ENCODE measurements around the gene SIL1.

SIL1 gene

DNA sequence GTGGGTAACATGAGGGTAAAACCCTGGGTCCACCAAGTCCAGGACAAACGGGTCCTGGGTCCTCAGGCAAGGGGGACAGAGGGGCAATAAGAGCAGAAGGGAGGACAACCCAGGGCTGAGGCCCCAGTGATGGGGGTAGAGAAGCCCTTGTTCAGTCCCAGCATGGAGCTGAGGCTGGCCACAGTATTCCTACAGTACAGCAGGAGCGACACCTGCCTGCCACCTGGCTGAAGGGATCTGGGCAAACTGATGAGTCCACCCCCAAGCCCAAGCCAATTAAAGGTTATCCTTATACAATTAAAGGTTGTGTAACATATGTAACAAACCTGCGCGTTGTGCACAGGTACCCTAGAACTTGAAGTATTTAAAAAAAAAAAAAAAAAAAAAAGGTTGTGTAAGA, 225.3 kb downstream of the SIL1 start:
- no peak for DNase-seq

DNA sequence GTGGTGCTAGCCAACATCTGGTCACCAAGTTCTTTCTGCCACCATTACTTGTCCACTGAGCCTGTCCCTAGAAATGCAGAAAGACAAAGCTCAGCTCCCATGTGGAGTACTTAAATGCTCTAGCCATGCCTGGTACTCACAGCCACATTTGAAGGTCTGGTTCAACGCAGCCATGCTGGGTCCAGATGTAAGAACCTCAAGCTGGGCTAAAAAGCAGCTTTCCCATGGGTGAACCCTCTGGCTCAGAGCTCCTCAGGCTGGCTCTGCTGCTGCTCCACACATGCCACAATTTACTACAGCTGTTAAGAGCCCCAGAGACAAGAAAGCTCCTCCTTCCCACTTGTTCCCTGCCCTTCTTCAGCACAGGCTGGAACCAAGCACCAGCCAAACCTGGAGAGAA, 225.9 kb downstream of the SIL1 start:
- DNase-seq: no peak

DNA sequence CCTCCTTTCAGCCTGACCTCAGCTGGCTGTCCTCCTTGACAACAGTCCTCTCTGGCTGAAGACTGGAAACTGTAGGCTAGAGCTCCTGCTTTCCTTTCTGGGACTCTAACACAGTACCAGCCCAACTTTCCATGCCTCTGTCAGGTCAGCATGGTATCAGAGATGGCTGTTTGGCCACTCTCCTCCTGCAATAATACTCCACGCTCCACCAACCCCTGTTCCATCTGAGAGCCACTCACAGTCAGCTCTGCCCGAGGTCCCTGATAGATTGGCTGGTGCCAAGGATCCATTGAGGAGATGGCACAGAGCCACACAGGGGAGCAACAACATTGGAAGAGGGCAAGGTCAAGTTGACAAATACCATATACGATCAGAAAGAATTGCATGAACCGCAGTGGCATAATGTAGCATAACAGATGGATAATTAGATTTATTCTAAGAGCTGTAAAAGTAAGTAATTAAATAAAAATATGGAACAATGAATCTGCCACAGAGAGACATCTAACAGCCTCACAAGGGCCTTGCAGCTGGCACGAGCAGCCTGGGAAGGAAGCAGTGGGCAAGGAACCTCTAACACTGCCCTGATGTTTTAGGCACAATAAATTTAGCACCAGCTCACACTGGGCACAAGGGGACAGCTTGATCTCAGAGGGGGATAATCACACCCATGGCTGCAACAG, 228.7 kb downstream of the SIL1 start:
- no peak for DNase-seq

DNA sequence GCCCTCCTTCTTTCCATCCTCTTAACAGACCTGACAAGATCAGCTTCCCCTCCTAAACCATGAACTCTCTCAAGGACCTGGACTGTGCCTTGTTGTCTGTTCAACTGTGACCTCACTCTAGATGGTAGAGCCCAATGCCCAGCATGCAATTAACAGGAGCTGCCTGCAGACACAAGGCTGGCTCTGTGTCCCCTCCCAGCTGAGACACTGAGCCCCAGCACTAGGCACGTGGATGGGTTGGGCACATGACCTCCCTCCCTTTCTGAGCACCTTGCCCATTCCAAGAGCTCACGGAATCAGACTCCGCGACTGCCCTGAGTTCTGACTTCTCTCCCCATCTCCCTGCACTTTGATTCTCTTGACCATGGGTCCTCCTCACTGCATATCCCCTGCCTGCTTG, 229.6 kb downstream of the SIL1 start:
- DNase-seq: no peak

DNA sequence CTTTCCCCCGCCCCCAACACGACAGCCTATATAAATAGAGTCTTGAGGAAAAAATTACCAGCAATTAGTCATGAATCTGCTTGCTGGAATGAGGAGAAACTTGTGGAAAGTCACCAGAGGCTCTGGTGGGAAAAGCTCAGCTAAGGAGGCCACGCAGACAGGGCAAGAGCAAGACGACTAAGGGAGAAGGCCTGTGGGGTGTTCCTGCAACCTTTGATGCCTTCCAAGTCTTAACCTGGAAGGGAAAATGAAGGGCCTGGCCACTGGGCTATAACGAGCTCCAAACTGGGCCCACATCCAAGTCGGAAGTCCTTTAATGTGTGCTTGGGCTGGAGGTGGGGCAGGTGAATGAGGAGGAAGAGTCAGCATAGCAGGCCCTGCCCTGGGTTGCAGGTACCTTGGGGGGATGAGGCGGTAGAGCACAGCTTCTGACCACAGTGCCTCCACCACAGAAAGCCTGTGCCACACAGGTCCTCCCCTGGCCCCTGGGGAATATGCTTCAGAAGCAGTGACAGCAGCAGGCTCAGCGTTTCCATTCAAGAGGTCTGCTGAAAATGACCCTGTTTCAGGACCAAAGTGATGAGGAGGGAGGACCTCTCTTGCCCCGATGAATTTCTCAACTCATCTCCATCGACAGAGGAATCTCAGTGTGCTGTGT, 230.2 kb downstream of the SIL1 start:
- no peak for DNase-seq

DNA sequence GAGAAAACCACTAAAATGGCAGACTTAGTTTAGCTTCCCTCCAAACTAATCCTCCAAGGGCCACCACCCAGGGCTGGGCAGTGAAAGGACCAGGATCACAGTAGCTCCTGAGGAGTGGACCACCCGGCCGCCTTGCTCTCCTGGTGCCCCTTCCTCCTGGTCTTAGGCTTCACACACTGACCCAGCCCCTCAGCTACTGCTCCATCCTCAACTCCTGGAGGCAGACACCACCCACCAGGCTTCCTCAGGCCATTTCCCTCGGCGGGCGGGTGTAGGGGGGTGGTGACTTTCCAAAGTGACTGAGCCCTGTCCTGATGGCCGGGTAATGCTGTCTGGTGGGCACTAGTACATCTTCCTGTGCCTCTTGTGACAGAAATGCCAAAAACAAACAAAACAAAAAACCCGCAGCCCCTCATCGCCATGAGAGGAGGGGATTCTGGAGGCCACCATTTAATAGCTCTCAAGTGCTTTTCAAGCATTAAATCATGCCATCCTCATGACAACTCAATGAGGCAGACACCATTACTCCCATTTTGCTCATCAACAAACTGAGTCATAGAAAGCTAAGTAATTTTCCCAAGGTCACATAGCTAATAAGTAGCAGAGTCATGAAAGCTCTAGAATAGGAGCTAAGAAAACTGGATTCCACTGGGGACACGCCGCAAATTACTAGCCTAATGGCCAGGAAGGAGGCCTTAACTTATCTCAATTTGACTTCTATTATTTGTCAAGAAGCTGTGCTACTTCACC, 231.8 kb downstream of the SIL1 start:
- DNase-seq: no peak

DNA sequence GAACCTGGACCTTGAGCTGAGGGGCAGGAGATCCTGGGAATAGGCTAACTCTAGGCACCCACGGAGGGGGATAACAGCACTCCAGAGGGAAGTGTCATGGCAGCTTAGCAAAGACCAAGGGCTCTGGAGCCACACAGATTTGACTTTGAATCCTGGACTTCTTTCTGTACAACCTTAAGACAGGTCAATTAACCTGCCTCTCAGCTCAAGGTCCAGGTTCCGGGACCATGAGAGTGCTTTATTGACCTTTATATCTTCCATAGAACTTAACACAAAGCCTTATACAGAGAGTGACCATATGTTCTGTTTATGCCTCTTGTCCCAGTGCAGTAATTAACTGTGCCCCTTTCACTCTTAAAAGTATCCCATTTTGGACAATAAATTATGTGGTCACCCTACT, 232.5 kb downstream of the SIL1 start:
- no peak for DNase-seq

DNA sequence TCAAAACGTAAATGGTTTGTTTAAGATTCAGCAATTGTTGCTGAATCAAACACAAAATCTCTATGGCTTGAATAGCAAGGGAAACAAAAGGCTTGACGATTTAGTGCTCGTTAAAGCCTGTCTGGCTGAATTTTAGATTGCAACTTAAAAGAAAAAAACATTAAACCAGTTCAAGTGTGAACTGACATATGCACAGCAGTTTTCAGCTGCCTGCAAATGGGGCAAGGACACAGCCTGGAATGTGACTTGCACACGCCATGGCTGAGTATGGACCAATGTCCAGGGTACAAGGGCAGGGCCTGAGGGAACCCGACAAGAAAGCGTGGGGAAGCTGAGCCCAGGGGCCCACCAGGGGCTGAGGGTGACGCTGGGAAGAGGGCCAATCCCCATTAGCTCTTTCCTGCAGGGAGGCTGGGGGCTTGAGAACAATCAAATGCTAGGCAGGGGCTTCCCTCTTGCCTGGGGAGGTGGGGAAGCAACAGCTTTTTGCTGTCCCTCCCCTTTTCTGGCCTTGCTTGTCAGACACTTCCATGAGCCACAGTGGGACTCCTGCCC, 233.4 kb downstream of the SIL1 start:
- DNase-seq: no peak

DNA sequence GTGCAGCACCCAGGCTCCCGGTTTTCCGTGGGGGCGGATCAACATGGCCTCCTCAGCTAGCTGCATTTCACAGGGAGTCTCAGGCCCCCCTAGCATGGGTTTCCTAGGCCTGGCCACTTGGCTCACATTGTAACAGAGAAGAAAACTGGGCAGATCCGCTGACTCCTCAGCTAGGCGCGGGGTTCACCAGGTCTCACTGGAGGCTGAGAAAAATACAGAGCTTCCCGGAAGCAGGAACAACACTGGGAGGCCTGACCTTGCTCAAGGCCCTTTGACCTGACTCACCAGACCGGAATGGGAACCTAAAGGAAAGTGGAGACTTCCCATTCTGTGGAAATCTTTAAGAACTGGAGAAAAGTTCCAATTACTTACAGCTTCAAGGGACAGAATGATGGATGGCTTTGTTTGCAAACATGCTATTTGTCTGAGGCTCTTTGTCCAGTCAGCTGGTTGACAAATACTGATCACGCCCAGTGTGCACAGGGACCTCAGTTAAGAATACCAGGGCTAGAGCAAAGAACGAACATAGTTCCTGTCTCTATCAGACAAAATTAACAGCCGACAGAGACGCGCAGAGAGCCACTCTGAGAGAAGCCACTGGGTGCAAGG, 234.3 kb downstream of the SIL1 start:
- no peak for DNase-seq

DNA sequence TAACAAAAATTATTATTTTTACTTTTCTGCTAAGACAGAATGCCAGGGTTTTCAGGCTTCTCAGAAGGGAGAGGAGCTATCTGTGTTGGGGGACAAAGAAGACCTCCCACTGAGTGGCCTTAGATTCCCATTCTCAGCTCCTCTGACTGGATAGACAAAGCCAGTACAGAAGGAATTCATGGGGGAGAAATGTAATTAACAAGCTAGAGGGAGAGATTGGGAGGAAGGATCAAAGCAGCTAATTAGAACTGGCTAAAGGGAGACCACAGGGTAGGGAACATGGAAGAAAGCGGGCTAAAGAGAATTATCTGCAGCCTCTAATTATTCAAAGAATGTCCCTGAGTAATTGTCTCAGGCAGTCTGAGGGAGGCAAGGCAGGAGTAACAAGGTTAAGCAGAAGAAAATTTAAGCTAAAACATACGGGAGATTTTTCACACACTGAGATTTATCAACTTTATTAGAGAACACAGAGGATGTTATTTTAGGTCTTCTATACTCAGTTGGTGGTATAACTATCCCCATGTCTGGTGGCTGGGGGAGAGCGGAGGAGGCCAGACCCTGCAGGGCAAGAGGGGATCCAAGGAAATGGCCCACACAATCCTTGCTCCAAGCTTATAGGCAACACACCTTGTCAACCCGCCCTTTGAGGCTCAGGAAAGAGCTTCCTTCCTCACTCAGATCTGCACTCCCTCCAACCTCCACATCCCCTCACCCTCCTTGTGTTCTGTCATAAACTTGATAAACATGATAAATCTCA, 235.4 kb downstream of the SIL1 start:
- no peak for DNase-seq

DNA sequence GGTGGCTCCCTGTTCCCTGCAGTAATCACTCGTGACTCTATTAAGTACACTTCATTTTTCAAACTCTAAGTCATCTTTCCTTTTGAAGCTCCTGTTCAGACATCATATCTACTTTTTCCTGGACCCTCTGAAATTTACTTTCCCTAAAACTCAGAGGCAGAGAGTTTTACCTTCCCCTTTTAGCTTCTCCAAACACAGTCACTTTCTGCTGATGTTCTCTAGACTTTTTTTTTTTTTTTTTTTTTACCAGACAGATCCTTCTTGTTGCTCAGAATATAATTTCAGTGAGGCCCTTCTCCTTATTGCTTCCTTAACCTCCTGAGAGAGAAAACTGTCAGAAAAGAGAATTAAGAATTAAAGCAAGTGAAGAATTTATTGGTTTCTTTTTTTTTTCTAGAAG, 236.4 kb downstream of the SIL1 start:
- no peak for DNase-seq

DNA sequence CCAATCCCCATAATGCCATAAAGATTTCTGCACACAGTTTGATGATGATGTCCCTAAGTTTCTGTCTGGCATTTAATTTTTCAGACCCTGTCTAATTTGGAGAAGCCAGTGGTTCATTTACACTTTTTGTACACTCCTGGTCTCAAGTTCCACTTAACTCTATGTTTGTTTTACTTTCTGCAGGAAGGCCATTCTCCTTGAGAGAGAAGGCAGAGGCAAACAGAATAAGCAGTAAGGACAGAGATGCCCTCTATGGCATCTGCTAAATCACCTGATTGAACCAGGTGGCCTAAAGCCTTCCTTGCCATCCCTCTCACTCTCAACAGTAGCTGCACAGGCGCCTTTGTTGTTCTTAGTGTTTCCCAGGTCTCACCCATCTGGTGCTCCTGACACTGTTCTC, 236.9 kb downstream of the SIL1 start:
- no peak for DNase-seq

DNA sequence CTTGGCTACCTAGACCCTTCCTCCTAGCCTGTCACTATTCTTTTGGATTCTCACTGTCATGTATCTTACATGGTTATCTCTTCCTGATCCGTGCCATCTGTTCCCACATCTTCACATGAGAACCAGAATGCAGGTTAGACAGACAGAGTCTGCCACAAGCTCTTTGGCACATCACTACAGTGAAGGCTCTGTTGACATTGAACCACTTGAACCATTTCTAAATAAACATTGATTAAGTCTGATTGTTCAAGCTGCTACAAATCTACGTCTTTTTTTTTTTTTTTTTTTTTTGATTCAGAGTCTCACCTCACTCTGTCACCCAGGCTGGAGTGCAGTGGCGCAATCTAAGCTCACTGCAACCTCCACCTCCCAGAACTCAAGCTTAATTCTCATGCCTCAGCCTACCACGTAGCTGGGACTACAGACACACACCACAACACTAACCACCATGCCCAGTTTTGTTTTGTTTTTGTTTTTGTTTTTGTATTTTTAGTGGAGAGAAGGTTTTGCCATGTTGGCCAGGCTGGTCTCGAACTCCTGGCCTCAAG, 237.9 kb downstream of the SIL1 start:
- no peak for DNase-seq

DNA sequence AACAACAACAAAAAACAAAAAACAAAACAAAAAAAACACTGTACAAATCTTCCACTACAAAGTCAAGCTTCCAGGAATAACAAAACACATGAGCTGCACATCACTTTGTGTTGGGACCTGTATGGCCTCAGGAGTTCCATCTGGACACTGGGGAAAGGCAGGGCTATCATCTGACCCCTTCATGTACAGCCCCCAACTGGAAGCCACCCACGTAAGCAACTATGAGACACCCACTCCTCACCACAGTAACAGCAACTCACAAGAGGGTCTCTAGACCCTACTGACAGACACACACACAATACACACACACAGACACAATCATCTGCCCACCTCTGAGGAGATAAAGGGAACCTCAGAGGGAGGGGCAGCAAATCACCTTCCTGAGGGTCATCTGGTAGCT, 241.4 kb downstream of the SIL1 start:
- DNase-seq: no peak

DNA sequence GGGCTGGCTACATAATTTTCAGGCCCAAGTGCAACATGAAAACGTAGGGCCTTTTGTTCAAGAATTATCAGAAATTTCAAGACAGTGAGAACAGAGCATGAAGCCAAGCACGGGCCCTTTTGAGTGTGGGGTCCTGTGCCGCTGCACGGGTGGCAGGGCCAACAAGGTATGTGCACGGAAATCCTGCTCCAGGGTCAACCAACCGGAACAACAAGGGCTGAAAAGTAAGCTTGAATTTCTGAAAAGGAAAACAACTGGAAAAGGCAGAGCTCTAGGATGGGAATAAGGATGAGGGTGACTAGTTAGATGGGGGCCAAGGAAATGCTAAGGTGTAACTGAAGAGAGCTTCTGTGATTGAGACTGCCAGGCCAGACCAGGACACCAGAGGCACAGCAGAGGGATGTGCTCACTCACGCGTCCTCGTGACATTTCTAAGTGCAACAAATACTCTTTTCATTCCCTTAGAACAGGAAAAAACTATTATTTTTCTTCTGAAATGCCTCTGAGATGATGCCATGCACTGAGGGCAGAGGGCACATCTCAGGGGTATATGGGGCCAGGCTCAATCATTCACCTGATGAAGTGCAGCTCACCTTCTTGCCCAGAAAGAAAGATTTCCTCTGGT, 242.4 kb downstream of the SIL1 start:
- DNase-seq: no peak

DNA sequence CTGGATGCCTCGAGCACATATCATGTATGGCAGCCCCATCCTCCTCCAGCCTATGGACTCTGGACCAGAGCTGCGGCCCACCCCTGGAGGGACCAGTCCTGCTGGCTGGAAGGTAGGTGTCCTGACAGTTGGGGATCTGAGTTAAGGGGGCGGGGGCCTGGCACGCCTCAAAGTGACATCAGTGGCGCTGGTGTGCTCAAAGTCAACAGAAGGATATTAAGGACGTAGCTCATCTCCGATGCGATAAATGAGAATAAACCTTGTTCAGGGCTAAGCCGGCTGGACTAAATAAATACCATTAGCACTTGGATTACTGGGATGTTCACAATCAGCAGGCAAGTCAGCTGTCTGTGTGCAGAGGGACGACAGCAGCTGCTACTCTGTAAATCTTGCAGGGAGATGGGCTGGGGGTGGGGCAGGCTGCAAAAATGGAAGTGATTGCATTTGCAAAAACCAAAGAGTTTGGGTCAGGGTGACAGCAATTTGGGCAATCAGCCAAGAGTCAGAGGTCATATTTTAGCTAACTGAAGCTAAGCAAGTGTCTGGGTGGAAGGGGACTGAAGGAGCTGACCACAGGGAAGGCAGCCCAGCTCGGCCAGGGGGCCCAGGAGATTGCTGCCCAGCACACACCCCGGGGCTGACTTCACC, 243.0 kb downstream of the SIL1 start:
- DNase-seq: no peak

DNA sequence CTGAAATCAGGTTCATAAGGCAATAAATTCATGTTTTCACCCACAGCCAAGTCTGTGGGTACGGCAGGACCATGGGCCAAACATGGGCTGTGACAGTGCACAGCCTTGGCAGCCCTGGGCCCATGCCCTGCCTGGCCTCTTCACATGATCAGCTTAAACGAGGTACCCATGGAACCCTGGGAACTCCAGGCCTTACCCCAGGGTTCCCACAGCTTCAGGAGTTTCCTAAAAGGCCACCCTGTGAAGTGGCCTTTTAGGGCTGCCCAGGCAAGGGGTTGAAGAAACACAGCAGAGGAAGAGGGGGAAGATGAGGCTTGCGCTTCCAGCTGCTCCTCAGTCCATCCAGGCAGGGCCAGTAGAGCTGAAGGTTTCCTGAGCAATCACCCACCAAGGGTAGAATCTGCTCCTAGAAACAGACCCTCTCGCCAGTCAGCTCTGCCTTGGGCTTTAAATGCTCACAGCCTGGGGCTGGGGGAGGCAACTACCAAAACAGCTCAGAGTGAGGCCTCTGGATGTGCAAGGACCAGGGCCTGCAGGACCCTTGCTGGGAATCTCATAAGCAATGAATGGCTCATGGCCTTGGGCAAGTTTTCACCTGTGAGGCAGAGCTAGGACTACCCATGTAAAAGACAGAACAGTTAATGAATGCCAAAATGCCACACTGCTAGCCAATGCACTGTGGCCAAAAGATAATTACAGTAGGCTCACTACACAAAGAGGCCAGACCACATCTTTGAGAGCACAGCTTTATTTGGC, 243.7 kb downstream of the SIL1 start:
- DNase-seq: no peak

DNA sequence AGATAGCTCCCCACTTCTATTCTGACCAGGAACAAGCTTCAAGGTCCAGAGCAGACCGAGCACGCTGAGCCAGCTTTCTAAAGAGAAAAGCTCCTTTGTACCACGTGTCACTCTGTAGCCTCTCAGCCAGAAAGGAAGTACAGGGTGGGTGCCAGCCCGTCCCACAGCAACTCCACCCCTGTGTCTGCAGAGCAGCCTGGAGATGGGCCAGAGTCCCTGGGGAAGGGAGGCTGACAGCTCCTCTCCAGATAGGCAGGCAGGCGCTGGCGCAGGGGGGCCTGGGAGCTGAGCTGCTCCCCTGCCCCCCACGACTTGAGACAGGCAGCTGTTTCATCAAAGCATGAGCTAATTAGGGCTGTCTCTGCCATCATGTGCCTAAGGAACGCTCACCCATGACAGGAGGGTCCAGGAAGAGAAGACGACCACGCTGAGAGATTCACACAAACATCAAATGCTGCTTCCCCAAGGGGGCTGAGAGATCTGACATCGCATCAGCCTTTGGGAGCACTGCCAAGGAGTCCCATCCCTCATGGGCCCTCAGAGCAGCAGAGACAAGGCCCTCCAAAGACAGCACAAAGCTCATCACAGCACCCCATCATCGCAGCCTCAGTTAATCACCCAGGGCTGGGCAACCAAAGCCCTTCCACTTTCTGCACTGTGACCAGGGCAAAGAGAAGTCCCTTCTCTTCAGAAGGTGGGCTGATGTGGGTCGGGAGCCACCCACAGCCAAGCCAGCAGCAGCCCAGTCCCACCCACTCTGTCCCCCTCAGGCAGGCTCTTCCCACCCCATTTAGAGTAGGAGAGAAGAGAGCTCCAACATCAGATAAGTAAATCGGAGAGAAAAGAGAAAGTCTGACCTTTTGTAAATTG, 244.5 kb downstream of the SIL1 start:
- no peak for DNase-seq

DNA sequence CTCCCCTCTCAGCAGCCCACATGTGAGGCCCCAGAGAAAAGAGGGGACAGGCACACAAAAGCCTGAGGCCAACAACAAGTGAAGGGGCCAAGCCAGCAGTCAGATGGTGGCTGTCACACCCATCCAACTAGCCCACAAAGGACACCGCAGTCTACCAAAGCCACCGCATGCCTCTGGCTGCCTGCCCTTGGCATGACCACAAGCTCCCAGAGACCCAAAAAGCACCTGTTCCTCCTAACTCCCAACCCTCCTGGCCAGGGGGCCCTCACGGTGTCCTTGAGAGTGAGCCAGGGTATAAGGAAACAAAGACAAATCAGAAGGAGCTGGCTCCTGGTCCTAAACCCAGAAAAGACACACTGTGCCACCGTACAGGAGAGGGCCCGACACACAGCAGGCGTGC, 245.2 kb downstream of the SIL1 start:
- DNase-seq: no peak
